Hematopoietic multipotent progenitor cell treated with erythropoietin and hydrocortisone succinate and interleukin-3 and kit ligand, for 15 days (in vitro differentiated cells): ENCODE results near the gene RBM19.

Experiments
- DNase-seq: peaks from one replicate; pipeline ENCODE4 v3.0.0-alpha.2; 2015; ENCODE audit warnings: low spot score

RBM19 gene

GRCh38 chr12:113931517-113931916 lies 34.6 kb downstream of the RBM19 start:
- DNase-seq: no peak

GRCh38 chr12:113930249-113930648 lies 35.9 kb downstream of the RBM19 start:
- DNase-seq: no peak

GRCh38 chr12:113929312-113929989 lies 36.7 kb downstream of the RBM19 start:
- DNase-seq: no peak

GRCh38 chr12:113926788-113927187 lies 39.3 kb downstream of the RBM19 start:
- DNase-seq: no peak

- DNase-seq: no peak
These were observed 41.8 kb downstream of the RBM19 start for GRCh38 chr12:113924341-113924740.

- no peak for DNase-seq
These were observed 42.9 kb downstream of the RBM19 start for GRCh38 chr12:113923251-113923650.

GRCh38 chr12:113921430-113921829 lies 44.7 kb downstream of the RBM19 start:
- DNase-seq: no peak

- no peak for DNase-seq
These were observed 46.3 kb downstream of the RBM19 start for GRCh38 chr12:113919791-113920190.

GRCh38 chr12:113918306-113918705 lies 47.8 kb downstream of the RBM19 start:
- no peak for DNase-seq

GRCh38 chr12:113917393-113917792 lies 48.7 kb downstream of the RBM19 start:
- no peak for DNase-seq

GRCh38 chr12:113914806-113915205 lies 51.3 kb downstream of the RBM19 start:
- no peak for DNase-seq

GRCh38 chr12:113914176-113914575 lies 51.9 kb downstream of the RBM19 start:
- no peak for DNase-seq

GRCh38 chr12:113912760-113913329 lies 53.3 kb downstream of the RBM19 start:
- DNase-seq: peak; percentile 64

- DNase-seq: no peak
These were observed 54.0 kb downstream of the RBM19 start for GRCh38 chr12:113911971-113912759.

- no peak for DNase-seq
These were observed 55.3 kb downstream of the RBM19 start for GRCh38 chr12:113910751-113911272.

GRCh38 chr12:113909776-113910420 lies 56.2 kb downstream of the RBM19 start:
- no peak for DNase-seq

- DNase-seq: no peak
These were observed 57.5 kb downstream of the RBM19 start for GRCh38 chr12:113908584-113909100.

- no peak for DNase-seq
These were observed 58.5 kb downstream of the RBM19 start for GRCh38 chr12:113907446-113908180.

GRCh38 chr12:113906411-113907200 lies 59.5 kb downstream of the RBM19 start:
- DNase-seq: no peak

GRCh38 chr12:113905829-113906228 lies 60.3 kb downstream of the RBM19 start:
- DNase-seq: no peak
